Stimulated activated naive CD8-positive, alpha-beta T cell treated with anti-CD3 and anti-CD28 coated beads, Interleukin-15, Interleukin-2, amounts not matched to agents 100 U/mL and 50 U/mL, for 24 hours (primary cell): ENCODE results near the gene CACNA1B.
A peak's percentile ranks its signal among the peaks of the same experiment; 100 is the strongest.
"Not testable (repeated sequence)": the region's sequence is repeated elsewhere in the genome, so short reads cannot be mapped to it uniquely, and the experiment has no call there.

ENCODE experiments used
- ATAC-seq: fragments of 150-1000 bp; cut with Tn5 transposase; one replicate; pipeline ENCODE4 v1.10.0; 2021
- DNase-seq: peaks from one replicate; pipeline ENCODE4 v3.0.0; 2021

Gene CACNA1B

DNA sequence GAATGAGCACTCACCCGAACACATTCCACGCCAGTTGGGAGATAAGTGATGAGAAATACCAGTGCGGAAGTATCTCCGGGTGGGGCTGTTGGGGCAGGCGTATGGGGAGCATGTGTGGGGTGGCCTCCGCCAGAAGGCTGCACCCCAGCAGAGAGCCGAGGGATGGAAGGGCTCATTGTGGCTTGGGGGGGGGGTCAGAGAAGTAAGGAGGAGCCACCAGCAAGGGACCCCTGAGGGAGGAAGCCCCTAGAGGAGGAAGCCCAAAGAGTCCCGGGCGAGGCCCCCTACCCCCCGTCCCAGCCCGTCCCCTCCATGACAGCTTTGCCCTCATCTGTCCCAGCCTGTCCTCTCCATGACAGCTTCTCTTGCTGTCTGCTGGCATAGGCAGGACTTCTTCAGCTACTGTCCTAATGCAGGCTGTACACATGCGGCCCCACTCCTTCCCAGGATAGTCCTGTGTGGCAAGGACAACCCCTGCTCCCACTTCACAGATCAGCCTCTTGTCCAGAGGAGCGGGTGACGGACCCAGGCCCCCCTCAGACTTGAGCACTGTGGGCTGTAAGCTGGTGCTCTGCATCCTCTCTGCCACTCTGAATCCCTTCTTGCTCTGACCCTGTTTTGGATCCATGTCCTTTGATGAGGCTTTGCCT, 239.6 kb downstream of the CACNA1B start:
- DNase-seq = no peak

DNA sequence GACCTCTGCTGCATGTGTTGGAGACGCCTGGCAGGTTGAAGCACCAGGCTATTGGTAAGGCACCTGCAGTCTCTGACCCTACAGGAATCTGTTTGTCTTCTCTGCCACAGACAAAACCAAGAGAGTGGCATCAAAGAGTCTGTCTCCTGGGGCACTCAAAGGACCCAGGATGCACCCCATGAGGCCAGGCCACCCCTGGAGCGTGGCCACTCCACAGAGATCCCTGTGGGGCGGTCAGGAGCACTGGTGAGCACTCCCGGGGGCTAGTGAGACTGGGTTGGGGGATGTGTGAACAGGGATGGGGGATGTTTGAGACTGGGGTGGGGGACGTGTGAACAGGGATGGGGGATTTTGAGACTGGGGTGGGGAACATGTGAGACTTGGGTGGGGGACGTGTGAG, 240.3 kb downstream of the CACNA1B start:
- ATAC-seq (no peak), DNase-seq (no peak)

More for the DNA sequence above, 239.6 kb downstream of the CACNA1B start:
- ATAC-seq = no peak

DNA sequence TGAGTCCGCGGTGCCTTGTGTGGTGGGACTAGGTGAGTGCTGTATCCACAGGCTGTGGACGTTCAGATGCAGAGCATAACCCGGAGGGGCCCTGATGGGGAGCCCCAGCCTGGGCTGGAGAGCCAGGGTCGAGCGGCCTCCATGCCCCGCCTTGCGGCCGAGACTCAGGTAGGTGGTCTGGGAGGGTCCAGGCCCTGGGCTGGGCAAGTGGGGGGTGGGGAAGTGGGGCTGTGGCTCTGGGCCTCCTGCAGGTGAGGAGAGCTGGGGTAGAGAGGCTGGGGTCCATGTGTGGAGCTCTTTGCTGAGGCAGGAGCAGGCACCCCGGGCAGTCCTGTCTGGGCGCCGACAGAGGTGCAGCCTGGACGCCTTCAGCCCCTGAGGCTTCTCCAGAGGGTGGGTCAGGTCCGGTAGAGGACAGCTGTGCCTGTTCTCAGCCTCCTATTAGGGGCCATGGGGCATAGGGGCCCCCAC, 241.1 kb downstream of the CACNA1B start:
- ATAC-seq (no peak), DNase-seq (no peak)

DNA sequence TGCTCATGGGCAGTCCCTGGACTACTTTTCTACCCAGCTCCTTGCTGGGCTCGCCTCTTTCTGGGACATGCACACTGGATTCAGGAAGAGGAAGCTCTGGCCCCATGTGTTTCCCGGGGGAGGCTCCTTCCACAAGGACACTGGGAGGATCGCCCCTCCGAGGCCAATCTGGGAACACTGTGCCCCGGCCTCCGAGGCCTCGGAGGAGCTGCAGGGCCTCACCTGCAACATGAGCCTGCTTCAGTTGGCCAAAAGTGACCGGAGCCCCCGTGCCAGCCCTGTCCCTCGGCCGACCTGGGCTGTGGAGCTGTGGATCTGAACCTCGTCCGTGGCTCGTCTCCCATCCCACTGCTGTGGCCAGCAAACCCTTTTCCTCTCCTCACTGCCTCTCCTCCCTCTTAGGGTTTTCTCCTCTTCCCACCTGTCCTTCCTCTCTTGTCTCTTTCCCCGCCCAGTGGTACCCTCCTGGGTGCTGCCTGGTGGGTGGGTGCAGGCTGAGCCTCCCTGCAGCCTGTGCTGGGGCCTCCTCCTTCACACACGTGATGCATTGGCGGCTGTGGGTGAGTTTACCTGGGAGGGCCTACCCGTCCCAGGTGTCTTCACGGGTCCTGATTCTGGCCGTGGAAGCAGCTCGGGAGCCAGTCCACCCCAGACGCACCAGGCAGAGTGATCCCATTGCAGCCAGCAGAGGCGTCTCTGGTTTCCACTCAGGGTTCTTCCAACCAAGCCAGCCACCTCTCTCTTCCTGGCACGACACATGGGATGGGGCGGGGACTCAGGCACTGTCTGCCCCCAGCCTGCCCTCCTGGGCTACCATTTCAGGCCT, 241.8 kb downstream of the CACNA1B start:
- ATAC-seq = no peak
- no peak for DNase-seq

DNA sequence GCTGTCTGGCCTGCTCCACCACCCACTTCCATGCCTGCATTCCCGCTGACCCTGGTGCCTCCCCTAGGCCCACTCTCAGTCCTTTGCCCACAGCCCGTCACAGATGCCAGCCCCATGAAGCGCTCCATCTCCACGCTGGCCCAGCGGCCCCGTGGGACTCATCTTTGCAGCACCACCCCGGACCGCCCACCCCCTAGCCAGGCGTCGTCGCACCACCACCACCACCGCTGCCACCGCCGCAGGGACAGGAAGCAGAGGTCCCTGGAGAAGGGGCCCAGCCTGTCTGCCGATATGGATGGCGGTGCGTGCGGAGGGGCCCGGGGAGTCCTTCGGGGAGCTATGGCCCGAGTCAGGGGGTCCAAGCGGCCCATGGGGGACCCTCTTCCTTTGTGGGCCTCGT, 242.5 kb downstream of the CACNA1B start:
- DNase-seq = no peak
- ATAC-seq = no peak

DNA sequence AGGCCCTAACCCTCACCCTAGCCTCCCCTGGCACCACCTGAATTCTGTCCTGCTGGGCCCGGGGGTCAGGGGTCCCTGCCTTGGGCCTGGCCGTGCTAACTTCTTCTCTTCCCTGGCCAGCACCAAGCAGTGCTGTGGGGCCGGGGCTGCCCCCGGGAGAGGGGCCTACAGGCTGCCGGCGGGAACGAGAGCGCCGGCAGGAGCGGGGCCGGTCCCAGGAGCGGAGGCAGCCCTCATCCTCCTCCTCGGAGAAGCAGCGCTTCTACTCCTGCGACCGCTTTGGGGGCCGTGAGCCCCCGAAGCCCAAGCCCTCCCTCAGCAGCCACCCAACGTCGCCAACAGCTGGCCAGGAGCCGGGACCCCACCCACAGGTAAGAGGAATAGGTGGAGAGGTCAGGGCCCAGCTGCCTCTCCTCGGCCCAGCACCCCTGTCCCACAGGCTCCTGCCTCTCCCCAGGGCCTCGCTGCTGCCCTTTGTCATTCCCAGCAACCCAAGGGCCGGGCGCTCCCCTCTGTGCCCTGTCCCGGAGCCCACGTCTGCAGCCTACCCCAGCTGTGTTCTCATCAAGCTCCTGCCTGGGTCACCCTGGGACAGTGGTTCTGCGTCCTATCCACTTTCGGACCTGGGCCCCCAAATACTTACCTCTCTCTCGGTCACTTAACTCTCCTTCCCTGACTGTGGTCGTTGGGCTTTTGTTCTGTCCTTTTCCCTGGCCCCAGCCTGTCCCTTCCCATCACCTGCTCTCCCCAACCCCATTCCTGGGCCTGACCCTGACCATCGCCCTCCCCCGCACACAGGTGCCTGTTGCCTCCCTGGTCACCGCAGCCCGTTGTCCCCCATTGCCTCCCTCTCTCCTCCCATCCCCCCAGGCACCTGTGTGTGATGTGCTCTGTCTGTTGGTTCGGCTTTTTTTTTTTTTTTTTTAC, 243.2 kb downstream of the CACNA1B start:
- no peak for DNase-seq
- ATAC-seq = no peak

DNA sequence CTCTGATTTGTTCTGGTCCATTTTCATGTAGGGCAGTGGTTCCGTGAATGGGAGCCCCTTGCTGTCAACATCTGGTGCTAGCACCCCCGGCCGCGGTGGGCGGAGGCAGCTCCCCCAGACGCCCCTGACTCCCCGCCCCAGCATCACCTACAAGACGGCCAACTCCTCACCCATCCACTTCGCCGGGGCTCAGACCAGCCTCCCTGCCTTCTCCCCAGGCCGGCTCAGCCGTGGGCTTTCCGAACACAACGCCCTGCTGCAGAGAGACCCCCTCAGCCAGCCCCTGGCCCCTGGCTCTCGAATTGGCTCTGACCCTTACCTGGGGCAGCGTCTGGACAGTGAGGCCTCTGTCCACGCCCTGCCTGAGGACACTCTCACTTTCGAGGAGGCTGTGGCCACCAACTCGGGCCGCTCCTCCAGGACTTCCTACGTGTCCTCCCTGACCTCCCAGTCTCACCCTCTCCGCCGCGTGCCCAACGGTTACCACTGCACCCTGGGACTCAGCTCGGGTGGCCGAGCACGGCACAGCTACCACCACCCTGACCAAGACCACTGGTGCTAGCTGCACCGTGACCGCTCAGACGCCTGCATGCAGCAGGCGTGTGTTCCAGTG, 244.0 kb downstream of the CACNA1B start:
- ATAC-seq (no peak), DNase-seq (no peak)

DNA sequence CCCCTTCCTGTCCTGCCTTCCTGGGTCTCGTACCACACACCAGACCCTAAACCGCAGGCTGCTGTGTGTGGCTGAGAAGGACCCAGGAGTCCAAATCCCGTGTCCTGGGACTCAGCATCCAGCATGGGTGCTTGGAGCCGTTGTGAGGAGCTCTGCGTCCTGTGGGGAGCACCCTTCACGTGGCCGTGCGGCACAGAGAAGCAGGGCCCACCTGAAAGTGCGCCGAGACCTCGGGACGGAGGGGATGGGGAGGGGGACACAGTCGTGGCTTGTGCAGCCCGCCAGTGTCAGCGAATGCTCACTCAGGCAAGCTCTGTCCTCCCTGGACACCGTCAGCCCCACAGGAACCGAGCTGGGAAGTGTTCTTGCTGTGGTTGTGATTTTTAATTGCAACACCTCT, 244.6 kb downstream of the CACNA1B start:
- ATAC-seq (no peak), DNase-seq (no peak)

DNA sequence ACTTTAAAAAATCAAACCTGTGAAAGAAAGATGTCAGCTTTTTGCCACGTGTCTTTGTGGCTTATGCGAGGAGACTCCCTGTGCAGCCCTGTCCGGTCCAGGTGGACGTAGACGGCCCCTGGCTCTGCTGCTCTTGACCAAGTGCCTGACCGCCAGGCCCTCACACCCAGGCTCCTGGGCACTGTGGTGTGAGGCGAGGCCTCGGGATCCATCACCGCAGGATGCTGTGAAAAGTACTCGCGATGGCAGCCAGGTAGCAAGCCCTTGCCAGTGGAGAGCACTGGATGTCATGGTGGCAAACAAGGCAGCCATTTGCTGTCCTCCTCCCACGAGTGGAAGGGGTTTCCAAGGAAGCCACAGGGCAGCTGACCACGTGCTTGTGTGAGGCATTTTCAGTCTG, 245.1 kb downstream of the CACNA1B start:
- ATAC-seq (no peak), DNase-seq (no peak)

DNA sequence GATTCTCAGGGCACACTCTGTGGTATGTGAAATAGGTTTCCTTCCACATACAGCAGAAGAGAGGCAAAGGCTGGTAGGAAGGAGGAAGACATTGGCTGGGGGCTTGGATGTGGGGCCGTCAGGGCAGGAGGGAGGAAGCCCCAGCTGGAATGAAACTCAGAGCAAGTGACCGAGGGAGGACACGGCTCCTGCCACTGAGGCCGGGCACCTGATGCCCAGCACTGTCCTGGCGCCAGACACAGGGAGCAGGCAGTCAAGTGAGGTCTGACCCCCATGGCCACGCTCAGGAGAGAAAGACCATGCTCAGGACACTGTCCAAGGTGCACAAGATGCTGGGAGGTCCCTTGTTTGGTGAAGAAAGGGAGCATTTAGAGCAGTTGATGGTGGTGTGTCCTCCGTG, 245.5 kb downstream of the CACNA1B start:
- no peak for DNase-seq
- ATAC-seq = no peak

DNA sequence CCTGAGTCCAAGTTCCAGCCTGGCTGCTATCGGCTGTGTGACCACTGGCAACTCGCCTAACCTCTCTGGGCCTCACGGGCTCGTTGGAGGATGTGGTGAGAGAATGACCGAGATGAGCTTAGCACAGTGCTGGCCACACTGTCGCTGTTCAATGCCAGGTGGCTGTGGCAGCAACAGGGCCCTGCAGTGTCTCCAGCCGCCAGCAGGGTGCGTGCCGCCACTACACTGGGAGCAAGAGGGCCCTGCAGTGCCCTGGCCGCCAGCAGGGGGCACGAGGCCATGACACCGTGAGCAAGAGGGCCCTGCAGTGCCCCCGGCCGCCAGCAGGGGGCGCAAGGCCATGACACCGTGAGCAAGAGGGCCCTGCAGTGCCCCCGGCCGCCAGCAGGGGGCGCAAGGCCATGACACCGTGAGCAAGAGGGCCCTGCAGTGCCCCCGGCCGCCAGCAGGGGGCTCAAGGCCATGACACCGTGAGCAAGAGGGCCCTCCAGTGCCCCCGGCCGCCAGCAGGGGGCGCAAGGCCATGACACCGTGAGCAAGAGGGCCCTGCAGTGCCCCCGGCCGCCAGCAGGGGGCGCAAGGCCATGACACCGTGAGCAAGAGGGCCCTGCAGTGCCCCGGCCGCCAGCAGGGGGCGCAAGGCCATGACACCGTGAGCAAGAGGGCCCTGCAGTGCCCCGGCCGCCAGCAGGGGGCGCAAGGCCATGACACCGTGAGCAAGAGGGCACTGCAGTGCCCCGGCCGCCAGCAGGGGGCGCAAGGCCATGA, 248.7 kb downstream of the CACNA1B start:
- not testable (repeated sequence) for ATAC-seq
- DNase-seq = peak; percentile 15

DNA sequence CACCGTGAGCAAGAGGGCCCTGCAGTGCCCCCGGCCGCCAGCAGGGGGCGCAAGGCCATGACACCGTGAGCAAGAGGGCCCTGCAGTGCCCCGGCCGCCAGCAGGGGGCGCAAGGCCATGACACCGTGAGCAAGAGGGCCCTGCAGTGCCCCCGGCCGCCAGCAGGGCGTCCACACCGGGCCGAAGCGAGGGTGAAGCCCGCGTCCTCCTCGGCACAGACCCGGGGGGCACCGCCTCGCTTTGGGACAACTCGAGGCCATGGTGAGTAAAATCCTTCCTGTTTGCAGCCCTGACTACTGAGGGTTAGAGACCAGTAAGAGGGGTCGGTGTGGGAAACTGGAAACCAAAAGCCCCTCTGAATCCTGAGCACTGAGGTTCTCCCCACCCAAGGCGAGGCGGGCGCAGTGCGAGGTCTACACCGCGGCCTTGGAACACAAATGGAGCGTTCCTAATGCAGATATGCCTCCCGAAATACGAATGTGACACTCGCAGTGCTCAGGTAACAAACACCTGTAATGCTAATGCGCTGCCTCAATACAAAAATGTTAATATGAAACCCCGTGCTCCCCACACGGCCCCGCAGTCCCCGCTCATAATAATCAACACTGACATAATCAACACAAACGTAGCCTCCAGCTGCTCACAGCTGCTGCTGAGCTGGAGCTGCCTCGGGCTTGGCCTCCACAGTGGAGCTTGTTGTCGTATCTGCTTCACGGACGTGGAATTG, 249.4 kb downstream of the CACNA1B start:
- ATAC-seq, DNase-seq: not testable (repeated sequence)

DNA sequence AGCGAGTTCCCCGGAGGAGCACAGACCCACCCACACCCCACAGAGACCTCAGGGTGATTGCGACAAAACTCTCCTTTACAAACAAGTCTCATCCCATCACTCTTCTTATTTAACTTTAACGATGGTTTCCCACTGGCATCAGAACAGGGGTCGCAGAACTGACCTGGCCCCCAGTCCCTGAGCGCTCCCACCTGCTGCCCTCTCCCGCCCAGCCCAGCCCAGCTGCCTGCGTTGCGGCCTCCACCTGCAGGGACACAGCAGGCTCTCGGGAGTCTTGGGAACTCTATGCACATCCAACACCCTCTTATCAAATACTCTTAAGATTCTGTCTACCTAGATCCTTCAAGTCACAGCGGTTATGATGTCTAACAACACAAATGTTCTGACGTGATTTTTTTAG, 250.4 kb downstream of the CACNA1B start:
- not testable (repeated sequence) for ATAC-seq, DNase-seq

DNA sequence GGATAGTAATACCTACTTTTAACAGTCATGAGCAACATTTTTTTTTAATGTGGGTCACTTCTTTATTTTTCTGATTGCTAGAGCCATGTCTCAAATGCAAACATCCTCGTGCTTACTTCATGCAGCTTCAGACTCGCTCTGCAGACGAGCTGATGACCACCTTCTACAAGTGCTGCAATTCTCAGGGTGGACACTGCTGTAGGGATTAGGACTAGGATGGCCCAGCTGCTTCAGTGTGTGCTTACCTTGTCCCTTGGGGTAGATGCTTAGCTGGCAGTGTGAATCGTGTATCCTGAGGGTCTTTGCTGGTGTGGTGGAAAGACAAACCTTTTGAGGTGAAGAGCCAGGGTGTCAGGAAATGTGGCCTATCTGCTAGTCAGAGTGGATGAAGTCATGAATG, 251.7 kb downstream of the CACNA1B start:
- not testable (repeated sequence) for DNase-seq

DNA sequence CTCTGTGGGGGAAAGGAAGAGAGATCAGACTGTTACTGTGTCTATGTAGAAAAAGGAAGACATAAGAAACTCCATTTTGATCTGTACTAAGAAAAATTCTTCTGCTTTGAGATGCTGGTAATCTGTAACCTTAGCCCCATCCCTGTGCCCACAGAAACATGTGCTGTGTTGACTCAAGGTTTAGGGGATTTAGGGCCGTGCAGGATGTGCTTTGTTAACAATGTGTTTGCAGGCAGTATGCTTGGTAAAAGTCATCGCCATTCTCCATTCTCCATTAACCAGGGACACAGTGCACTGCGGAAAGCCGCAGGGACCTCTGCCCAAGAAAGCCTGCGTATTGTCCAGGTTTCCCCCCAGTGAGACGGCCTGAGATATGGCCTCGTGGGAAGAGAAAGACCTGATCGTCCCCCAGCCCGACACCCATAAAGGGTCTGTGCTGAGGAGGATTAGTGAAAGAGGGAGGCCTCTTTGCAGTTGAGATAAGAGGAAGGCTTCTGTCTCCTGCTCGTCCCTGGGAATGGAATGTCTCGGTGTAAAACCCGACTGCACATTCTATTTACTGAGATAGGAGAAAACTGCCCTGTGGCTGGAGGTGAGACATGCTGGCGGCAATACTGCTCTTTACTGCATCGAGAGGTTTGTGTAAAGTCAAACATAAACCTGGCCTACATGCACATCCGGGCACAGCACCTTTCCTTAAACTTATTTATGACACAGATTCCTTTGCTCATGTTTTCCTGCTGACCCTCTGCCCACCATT, 255.5 kb downstream of the CACNA1B start:
- DNase-seq, ATAC-seq: not testable (repeated sequence)

More for the DNA sequence above, 251.7 kb downstream of the CACNA1B start:
- not testable (repeated sequence) for ATAC-seq

DNA sequence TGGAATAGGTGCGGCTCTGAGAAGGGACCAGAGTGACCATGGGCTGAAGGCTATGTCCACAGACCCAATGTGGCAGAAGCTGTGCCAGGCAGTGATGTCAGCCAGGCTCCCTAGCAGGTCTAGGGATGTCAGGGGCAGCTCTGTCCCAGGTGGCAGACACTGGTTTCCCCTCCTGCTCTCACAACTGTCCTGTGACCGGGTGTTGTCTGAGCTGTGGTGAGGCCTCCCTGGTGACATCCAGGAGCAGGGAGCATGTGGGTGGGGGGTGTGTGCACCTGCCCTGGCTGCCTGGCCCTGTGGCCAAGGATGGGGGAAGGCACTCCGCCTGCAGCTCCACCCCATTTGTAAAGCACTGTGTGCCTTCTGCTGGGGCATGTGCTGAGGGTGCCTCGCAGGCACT, 257.0 kb downstream of the CACNA1B start:
- peak; percentile 8 for ATAC-seq
- not testable (repeated sequence) for DNase-seq

DNA sequence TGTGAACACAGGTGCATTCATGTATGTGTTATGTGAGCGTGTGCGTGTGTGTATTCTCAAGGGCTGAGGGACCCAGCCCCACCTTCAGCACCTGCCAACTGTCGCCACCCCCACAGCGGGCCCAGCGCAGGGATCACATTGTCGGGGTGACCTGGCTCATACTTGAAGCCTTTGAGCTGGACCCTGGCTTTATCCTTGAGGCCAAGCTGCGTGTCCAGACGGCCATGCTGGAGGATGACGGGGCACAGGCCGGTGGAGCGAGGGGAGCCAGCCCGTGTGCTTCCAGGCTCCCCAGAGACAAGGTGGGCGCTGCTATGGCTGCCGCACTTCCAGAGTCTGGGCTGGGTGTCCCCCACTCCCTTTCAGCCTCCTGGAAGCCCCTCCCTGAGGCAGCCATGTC, 261.5 kb downstream of the CACNA1B start:
- not testable (repeated sequence) for ATAC-seq, DNase-seq

DNA sequence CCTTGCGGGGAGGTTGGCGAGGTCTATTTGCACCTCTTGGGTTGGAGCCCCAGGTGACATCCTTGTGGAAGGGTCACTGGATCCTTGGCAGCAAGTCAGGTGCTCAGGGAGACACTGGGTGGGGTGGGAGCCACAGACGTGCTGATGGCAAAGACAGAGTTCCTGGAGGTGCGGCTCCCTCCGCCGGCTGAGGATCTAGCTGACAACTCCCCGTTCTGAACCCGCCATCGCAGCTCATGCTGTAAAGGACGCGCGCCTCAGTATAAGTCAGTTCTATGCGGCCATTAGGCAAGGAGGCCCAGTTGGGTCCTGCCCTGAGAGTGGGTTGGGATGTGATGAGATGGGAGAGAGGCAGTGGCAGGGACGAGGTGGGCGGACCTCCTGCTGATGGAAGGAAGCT, 263.4 kb downstream of the CACNA1B start:
- not testable (repeated sequence) for DNase-seq, ATAC-seq

DNA sequence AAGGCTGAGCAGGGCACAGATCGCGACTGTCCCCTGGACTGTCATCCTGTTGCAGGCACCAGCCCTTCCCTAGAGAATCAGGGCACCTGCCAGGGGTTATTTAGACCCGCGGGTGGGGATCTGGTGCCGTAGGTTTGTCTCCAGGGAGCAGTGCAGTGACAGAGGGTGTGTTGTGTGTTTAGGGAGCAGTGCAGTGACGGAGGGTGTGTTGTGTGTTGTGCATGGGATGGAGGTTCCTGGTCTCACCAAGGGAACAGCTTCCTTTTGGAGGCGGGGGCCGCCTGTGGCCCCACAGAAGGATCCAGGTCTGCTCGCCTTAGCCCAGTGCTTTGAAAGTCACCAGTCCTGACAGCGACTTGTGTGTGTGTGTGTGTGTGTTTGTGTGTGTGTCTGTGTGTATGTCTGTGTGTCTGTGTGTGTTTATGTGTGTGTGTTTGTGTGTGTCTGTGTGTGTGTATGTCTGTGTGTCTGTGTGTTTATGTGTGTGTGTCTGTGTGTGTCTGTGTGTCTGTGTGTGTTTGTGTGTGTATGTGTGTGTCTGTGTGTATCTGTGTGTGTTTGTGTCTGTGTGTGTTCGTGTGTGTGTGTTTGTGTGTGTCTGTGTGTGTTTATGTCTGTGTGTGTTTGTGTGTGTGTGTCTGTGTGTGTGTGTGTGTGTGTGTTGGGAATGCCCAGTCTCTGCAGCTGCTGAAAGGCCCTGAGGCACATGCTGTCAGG, 265.1 kb downstream of the CACNA1B start:
- DNase-seq, ATAC-seq: not testable (repeated sequence)
